IPS-15b (cell line): ENCODE data around the gene PIAS4.

Experiments used
- H3K27me3 ChIP-seq: one replicate; pipeline ENCODE4 v1.6.1; 2013; ENCODE audit warnings: low read length; ENCODE audit not compliant: control insufficient read depth, insufficient read depth
- H3K36me3 ChIP-seq: one replicate; pipeline ENCODE4 v1.6.1; 2013; ENCODE audit warnings: low read length; ENCODE audit not compliant: control insufficient read depth, insufficient read depth
- H3K4me1 ChIP-seq: one replicate; pipeline ENCODE4 v1.6.1; 2013; ENCODE audit warnings: mild to moderate bottlenecking, low read length; ENCODE audit not compliant: control insufficient read depth, insufficient read depth
- H3K4me3 ChIP-seq: one replicate; pipeline ENCODE4 v1.5.1; 2013; ENCODE audit warnings: low read depth, low read length
- H3K9ac ChIP-seq: one replicate; pipeline ENCODE4 v1.6.1; 2013; ENCODE audit warnings: low read depth, mild to moderate bottlenecking, low read length
- H3K9me3 ChIP-seq: one replicate; pipeline ENCODE4 v1.6.1; 2013; ENCODE audit warnings: mild to moderate bottlenecking, low read length; ENCODE audit not compliant: control insufficient read depth, insufficient read depth

PIAS4 gene

DNA sequence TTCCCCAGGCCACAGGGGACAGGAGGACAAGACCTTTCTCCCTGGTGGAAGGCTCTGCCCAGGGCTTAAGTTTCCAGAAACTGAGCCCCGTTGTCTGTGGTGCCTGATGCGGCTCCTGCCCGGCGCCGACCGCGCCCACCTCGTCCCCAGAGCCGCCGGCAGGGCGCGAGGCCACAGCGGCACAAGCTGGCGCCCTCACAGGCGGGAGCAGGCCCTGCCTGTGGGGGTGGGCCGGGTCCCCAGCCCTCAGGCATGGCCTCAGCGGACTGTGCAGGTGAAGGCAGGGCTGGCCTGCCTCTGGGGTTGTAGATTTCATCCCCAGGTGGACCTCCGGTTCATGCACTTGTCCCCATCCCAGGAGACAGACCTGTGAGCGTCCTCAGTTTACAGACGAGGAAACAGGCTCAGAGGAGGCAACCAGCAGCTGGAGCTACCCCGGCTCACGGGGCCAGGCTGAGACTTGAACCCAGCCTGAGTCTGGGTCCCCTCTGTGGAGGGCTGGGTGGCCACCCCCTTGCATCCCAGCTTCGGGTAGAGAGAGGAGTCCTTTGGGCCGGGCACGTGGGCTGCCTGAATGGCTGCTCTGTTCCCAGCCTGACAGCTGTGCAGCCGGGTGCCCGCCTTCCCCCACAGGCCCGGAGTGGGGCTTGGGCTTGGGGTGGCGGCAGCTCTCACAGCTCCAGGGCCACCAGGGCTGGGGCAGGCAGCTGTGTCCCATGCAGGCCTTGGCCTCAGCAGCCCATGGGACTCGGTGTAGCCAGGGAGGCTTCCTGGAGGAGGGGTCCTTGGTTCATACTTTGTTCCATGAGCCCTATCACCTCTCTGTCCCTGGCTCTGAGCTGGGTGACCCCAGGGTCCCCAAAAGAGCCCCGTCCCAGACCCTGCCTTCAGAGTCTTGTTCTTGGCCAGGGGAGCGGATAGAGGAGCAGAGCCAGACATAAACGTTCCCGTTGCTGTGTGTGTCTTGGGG, 26.8 kb downstream of the PIAS4 start:
- Histone ChIP-seq H3K27me3 (no peaks in the 10 kb centered on the region), H3K36me3 (peaks cover 52% of the 10 kb centered on the region), H3K4me3 (no peak overlapping the region), H3K9ac (no peak overlapping the region), H3K9me3 (no peaks in the 10 kb centered on the region), H3K4me1 (no peaks in the 10 kb centered on the region)

DNA sequence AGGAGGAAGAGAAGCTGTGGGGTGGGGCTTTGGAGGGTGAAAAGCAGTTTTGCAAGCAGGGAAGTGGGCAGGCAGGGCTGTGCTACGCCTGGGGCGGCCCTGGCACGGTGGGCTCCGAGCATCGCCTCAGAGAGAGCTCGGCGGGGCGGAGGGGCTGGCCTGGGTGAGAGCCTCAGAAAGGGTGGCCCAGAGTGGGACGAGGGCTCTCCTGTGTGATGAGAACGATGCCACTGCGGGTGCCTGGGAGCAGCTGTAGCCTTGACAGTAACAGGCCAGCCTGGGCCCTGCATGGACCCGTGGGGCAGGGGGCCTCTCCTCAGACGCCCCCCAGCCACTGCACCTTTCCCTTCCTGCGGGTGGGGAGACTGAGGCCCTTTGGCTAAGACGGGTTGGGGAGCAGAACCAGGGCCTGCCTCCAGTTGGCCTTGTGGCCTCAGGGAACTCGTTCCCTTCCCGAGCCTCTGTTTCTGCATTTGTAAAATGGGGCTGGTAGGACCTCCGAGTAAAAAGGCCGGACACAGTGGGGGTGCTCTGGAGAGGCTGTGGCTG, 27.6 kb downstream of the PIAS4 start:
- Histone ChIP-seq H3K9ac (no peak overlapping the region), H3K4me1 (no peaks in the 10 kb centered on the region), H3K4me3 (no peak overlapping the region), H3K27me3 (no peaks in the 10 kb centered on the region), H3K36me3 (peaks cover 52% of the 10 kb centered on the region), H3K9me3 (no peaks in the 10 kb centered on the region)

DNA sequence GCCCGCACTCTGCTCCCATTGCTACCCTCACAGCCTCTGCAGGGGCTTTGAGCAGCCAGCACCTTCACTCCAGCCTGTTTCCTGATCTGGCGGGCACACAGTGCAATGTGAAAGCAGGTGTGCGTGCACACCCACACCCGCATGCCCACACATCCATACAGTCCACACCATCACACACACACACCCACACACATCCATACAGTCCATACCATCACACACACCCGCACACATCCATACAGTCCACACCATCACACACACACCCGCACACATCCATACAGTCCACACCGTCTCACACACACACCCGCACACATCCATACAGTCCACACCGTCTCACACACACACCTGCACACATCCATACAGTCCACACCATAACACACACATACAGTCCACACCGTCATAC, 28.0 kb downstream of the PIAS4 start:
- H3K9me3 ChIP-seq, result no peaks in the 10 kb centered on the region
- peaks cover 52% of the 10 kb centered on the region for H3K36me3 ChIP-seq
- H3K4me3 ChIP-seq, result no peak overlapping the region
- H3K27me3 ChIP-seq, result no peaks in the 10 kb centered on the region
- no peaks in the 10 kb centered on the region for H3K4me1 ChIP-seq
- H3K9ac ChIP-seq, result no peak overlapping the region

DNA sequence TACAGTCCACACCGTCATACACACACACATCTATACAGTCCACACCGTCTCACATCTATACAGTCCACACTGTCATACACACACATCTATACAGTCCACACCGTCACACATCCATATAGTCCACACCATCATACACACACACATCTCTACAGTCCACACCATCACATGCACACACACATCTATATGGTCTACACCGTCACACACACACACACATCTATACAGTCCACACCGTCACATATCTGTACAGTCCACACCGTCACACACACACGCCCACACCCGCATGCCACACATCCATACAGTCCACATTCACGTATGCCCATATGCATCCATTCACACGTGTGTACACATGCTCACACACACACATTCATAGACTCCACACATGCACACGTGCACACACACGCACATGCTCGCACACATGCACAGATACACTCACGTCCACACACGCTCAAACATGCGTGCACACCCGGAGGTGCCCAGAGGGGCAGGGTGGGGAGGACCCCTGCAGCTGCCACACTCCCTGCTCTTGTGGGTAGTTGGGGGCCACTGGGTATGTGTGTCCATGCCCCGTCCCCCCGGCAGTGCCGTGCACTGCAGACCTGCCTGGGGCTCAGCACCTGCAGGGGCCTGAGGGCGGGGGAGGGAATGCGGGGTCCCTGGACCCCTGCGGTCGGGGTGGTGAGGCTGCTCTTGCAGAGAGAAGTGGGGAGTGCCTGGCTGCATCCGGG, 29.2 kb downstream of the PIAS4 start:
- H3K9me3 ChIP-seq, result no peaks in the 10 kb centered on the region
- no peak overlapping the region for H3K4me3 ChIP-seq
- no peaks in the 10 kb centered on the region for H3K4me1 ChIP-seq
- no peaks in the 10 kb centered on the region for H3K27me3 ChIP-seq
- H3K36me3 ChIP-seq, result peaks cover 48% of the 10 kb centered on the region
- H3K9ac ChIP-seq, result no peak overlapping the region

DNA sequence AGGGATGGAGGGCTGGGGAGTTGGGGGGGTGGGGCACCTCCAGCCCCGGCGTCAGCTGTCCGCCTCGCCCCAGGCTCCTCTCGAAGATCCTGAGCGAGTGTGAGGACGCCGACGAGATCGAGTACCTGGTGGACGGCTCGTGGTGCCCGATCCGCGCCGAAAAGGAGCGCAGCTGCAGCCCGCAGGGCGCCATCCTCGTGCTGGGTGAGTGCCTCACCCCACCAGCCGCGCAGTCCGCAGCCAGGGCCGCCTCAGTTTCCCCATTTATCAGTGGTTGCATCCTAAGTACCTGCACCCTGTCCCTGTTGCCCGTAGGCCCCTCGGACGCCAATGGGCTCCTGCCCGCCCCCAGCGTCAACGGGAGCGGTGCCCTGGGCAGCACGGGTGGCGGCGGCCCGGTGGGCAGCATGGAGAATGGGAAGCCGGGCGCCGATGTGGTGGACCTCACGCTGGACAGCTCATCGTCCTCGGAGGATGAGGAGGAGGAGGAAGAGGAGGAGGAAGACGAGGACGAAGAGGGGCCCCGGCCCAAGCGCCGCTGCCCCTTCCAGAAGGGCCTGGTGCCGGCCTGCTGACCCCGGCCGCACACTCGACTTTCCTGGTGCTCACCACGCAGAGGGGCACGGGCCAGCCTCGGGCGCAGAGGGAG, 29.9 kb downstream of the PIAS4 start:
- H3K36me3 ChIP-seq, result peaks cover 45% of the 10 kb centered on the region

DNA sequence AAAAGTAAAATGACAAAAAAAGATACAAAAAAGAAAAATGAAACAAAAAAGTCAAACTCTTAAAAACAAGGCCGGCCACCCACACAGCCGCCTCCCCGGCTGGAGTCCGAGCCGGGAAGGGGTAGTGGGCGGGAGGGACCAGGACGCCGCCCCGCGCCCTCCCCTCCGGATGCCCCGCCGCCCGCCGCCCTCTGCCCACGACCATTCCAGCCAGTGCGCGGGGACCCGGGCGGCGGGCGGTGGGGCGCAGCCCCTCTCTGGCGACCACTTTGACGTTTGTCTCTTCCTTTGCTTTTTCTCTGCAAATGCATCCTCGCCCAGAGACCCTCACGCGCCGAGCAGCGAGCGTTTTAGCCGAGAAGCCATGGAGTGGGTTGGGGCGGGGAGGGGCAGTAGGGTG, 30.5 kb downstream of the PIAS4 start:
- Histone ChIP-seq H3K4me3 (no peak overlapping the region), H3K4me1 (no peaks in the 10 kb centered on the region), H3K9me3 (no peaks in the 10 kb centered on the region), H3K36me3 (peaks cover 40% of the 10 kb centered on the region), H3K9ac (no peak overlapping the region), H3K27me3 (no peaks in the 10 kb centered on the region)

More for the DNA sequence above, 29.9 kb downstream of the PIAS4 start:
- Histone ChIP-seq H3K9me3 (no peaks in the 10 kb centered on the region), H3K27me3 (no peaks in the 10 kb centered on the region), H3K4me3 (no peak overlapping the region), H3K9ac (no peak overlapping the region), H3K4me1 (no peaks in the 10 kb centered on the region)

DNA sequence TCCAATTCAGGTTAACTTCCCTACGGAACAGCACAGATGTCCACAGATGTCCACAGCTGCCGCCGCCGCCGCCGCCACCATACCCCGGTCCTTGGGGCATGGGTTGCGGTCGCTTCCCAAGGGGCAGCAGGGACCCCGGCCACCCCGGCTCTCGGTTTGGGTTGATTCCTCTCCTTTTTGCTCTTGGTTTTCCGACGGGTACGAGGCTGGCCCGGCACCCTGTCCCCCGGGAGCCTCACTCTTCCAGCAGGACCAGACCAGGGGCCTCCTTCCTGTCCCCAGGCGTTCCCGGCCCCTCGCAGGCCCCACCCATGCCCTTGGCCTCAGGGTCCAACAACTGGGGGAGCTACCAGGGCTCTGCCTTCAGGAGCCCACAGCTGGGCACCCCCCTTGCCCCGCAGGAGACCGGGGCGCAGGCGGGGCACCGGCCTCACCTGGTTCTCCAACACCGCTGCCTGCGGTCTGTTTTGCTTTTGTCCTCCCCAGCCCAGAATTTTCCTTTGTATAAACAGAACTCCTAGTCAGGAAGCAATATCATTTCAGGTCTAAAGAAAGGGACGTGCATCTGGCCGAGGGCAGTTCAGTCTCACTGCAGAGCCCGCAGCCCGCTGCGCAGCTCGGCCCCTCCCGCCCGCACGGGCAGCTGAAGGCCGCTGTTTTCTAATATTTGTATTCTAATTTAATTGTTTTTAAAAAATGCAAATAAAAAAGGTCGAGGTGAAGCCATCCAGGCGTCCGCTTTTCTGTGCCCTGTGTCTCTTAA, 31.3 kb downstream of the PIAS4 start:
- H3K36me3 ChIP-seq, result peaks cover 32% of the 10 kb centered on the region
- no peak overlapping the region for H3K4me3 ChIP-seq
- H3K9ac ChIP-seq, result no peak overlapping the region
- no peaks in the 10 kb centered on the region for H3K27me3 ChIP-seq
- H3K9me3 ChIP-seq, result no peaks in the 10 kb centered on the region
- H3K4me1 ChIP-seq, result no peaks in the 10 kb centered on the region

DNA sequence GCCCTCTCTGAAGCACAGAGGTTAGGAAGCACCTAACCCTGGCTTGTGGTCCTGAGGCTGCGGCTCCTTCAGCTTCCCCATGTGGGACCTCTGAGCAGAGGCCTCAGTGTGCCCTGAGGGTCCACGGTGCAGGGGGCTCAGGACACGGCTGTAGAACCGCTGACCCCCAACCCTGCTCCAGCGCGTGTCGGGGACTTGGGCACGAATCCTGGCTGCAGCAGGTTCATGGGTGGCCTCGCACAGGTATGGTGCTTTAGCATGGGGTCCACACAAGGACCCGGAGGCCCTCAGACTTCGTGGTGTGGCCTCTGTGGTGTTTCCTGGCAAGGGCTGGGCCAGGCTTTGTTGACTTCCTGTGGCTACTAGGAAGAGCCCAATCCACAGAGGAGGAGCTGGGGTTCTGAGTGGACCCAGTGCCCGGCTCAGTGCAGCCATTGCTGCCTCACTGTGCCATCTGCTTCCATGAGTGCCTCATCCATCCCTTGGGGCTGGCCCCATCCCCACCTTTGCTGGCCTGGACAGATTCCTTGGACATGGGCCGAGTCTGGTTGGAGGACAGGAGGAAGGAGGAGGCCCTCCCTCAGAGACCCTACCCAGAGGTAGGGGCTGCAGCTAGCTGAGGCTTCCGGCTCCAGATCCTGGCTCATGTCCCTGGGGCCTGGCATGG, 34.7 kb downstream of the PIAS4 start:
- H3K9ac ChIP-seq, result no peak overlapping the region
- no peaks in the 10 kb centered on the region for H3K27me3 ChIP-seq
- H3K4me1 ChIP-seq, result no peaks in the 10 kb centered on the region
- no peak overlapping the region for H3K4me3 ChIP-seq
- peaks cover 6% of the 10 kb centered on the region for H3K36me3 ChIP-seq
- H3K9me3 ChIP-seq, result no peaks in the 10 kb centered on the region

DNA sequence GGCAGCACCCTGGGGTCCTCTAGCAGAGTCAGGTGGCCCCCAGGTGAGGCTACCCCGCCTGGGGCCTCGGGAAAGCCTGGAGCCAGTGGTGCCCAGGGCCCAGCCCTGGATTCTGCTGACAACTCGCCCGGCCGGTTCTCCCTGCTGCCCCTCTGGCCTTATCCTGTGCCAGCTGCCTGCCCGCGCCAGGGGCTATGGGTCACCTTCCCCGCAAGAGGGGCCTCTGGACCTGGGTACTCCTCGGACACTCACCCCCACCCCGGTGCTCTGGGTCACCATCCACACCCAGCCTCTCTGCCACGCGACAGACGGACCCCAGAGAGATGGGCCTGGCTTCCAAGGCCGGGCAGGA, 35.2 kb downstream of the PIAS4 start:
- Histone ChIP-seq H3K4me1 (no peaks in the 10 kb centered on the region), H3K4me3 (no peak overlapping the region), H3K36me3 (peaks cover 2% of the 10 kb centered on the region), H3K9ac (no peak overlapping the region), H3K9me3 (no peaks in the 10 kb centered on the region), H3K27me3 (no peaks in the 10 kb centered on the region)

DNA sequence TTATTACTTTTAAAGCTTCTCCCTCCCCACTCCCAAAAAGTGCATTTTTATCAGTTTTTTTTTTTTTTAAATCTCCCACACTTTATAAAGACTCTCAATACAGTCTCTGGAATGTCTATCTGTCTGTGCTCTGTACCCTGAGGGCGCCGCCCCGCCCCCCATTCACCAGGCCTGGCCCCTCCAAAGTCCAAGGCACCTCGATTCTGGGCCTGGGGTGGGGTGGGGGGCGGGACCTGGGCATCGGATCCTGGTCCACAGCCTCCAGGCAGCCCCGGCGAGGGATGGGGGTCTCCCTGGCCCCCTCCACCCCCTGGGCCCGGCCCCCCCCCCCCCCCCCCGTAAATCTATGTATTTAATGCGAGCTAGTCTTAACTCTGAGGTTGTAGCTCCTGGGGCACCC, 35.9 kb downstream of the PIAS4 start:
- Histone ChIP-seq H3K27me3 (no peaks in the 10 kb centered on the region), H3K4me3 (no peak overlapping the region), H3K36me3 (peaks cover 4% of the 10 kb centered on the region), H3K9me3 (no peaks in the 10 kb centered on the region), H3K9ac (no peak overlapping the region), H3K4me1 (no peaks in the 10 kb centered on the region)
